ENCODE measurements around the gene ITIH3. TPM values are rescaled to one million over a fixed set of nuclear protein-coding genes. Genes with fewer than 3 reads are reported as not detected.
A peak's percentile ranks its signal among the peaks of the same experiment; 100 is the strongest.

ITIH3 gene
- total RNA-seq, 1 experiment from 2014 or later = not detected

DNA sequence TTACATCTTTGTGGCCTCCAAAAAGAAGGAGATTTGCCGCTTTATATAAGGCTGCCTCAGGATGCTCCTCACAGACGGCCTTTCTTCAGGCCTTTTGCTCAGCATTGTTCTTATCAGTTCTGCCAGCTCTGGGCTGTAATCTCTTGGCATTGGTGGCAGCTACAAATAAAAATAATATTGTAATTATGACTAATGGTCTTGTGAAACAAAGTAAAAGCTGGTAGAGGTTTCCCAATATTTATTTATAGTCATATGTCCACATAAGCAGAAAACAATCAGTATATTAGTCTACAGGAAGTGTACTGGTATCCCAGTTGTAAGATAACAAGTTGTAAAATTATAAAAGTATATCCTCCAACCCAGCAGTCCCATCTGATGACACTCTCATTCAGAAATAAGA, 31.1 kb upstream of the ITIH3 start:
- no peaks in the 10 kb centered on the region for H3K27me3 Mint-ChIP-seq (ENCODE audit: insufficient read depth, unreplicated experiment)
- intact Hi-C loops (cut with micrococcal nuclease) = no loop called here
- H3K4me1 Mint-ChIP-seq (ENCODE audit: insufficient read depth, unreplicated experiment) = no peaks in the 10 kb centered on the region
- DNase-seq (ENCODE audit: unreplicated experiment) = peak; percentile 65
- peaks cover 90% of the 10 kb centered on the region for H3K36me3 Mint-ChIP-seq (ENCODE audit: insufficient read depth, unreplicated experiment)
- CTCF ChIA-PET = interaction anchor here (0.5 to 1.4 kb wide), 4 partner anchors 22 to 222 kb away, joined by 3 to 6 read pairs (median 4); no protein-coding TSS in a partner anchor
- TF ChIP-seq, protein P1, sequence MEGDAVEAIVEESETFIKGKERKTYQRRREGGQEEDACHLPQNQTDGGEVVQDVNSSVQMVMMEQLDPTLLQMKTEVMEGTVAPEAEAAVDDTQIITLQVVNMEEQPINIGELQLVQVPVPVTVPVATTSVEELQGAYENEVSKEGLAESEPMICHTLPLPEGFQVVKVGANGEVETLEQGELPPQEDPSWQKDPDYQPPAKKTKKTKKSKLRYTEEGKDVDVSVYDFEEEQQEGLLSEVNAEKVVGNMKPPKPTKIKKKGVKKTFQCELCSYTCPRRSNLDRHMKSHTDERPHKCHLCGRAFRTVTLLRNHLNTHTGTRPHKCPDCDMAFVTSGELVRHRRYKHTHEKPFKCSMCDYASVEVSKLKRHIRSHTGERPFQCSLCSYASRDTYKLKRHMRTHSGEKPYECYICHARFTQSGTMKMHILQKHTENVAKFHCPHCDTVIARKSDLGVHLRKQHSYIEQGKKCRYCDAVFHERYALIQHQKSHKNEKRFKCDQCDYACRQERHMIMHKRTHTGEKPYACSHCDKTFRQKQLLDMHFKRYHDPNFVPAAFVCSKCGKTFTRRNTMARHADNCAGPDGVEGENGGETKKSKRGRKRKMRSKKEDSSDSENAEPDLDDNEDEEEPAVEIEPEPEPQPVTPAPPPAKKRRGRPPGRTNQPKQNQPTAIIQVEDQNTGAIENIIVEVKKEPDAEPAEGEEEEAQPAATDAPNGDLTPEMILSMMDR (IDR thresholded peaks at IDR 0.05; ENCODE audit: unreplicated experiment) = no peak
- H3K4me3 Mint-ChIP-seq (ENCODE audit: unreplicated experiment) = no peak overlapping the region
- no TSS peak for BruUV-seq (replicated peaks)
- POLR2A ChIA-PET = interaction anchor here (0.9 to 1.9 kb wide), 4 partner anchors 11 to 367 kb away, joined by 3 to 7 read pairs (median 3); partner anchors contain the start of genes GLT8D1 and SPCS1
- no peaks in the 10 kb centered on the region for H3K9me3 Mint-ChIP-seq (ENCODE audit: unreplicated experiment)
- H3K27ac Mint-ChIP-seq (ENCODE audit: low read depth, unreplicated experiment) = no peak overlapping the region

DNA sequence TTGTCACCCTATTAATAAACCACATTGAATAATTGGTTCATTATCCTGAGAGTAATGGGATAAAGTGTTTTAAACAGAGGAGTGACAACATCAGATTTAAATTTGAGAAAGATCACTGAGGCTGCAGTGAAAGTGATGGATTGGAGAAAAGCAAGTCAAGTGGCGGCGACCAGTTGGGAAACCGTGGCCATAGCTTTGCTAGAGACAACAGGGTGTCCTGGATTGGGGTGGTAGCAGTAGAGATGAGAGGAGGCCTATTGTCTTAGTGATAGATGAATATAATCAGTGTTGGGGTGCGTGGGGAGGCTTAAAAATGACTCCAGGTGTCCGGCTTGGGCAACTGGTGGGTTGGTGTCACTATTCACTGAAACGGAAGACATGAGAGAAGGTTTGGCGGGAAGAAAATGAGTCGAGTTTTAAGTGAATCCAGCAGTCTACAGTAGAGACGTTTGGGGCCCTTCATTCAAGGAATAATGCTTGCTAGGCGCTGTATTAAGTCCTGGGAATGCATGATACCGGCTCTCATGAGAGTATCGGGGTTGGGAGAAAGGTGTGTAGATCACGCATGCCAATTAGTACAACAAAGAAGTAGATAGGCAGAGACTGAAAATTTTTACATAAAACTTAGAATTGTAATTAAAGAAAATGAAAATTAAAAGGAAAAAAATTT, 24.7 kb upstream of the ITIH3 start:
- Mint-ChIP-seq H3K27me3 (ENCODE audit: insufficient read depth, unreplicated experiment) (no peaks in the 10 kb centered on the region), H3K4me3 (ENCODE audit: unreplicated experiment) (peak overlapping the region; percentile 77), H3K27ac (ENCODE audit: low read depth, unreplicated experiment) (peak overlapping the region; percentile 80), H3K4me1 (ENCODE audit: insufficient read depth, unreplicated experiment) (peaks cover 20% of the 10 kb centered on the region), H3K9me3 (ENCODE audit: unreplicated experiment) (no peaks in the 10 kb centered on the region), H3K36me3 (ENCODE audit: insufficient read depth, unreplicated experiment) (peaks cover 44% of the 10 kb centered on the region)
- DNase-seq (ENCODE audit: unreplicated experiment) = peak; percentile 14
- TSS peak; percentile 48 for BruUV-seq (replicated peaks)
- intact Hi-C loops (cut with micrococcal nuclease) = no loop called here
- TF ChIP-seq, protein P1 (IDR thresholded peaks at IDR 0.05; ENCODE audit: unreplicated experiment) = no peak
- ChIA-PET POLR2A (interaction anchor here (0.7 to 2.0 kb wide), 10 partner anchors 10 to 486 kb away, joined by 3 to 10 read pairs (median 5); partner anchors contain the start of genes GLT8D1 and SPCS1), CTCF (interaction anchor here (0.6 to 1.7 kb wide), 3 partner anchors 16 to 344 kb away, joined by 3 to 5 read pairs (median 4); no protein-coding TSS in a partner anchor)

DNA sequence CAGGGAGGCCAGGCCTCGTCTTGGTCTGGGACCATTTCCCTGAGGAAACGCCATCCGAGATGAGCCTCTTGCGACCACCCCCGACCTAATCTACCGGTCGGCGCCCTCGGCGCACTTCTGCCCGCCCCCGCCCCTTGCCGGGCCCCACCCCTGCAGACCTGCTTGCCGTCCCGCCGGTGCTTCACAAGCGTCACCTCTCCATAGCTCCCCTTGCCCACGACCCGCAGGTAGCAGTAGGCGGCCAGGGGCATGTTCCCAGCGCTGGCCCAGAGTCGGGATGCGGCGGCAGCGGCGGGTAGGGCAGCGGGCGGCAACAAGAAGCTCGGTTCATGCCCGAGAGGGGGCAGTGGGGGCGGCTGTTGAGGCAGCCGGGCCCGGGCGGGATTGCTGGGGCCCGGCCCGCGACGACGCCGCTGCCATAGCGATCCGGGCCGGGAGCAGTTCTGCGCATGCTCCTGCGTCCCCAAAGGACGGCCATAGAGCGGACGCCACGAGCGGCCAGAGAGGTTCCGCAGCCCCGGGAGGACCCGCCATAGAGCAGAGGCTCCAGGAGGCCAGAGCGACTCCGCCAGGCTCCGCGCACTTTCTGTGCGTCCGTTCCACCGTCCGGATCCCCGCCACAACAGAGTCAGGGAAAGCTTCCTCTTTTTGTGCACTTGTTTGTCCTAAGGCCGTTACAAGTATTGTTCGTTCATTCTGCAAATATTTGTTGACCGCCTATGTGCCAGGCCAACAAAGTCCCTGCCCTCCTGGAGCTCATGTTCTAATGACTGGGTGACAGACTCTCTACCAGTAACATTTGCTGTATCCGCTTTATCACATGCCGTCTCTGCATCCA, 23.9 kb upstream of the ITIH3 start, which contains the start of gene NEK4:
Gene NEK4, minus strand, starts transcription at position 445 of the 838 bp plus-strand sequence. Its CDS starts 194 bp downstream, at position 251.
- Mint-ChIP-seq H3K27me3 (ENCODE audit: insufficient read depth, unreplicated experiment) (no peaks in the 10 kb centered on the region), H3K9me3 (ENCODE audit: unreplicated experiment) (no peaks in the 10 kb centered on the region), H3K27ac (ENCODE audit: low read depth, unreplicated experiment) (peak within 1 kb of the TSS; percentile 80), H3K36me3 (ENCODE audit: insufficient read depth, unreplicated experiment) (peaks cover 36% of the 10 kb centered on the region), H3K4me3 (ENCODE audit: unreplicated experiment) (peak within 1 kb of the TSS; percentile 77), H3K4me1 (ENCODE audit: insufficient read depth, unreplicated experiment) (peaks cover 20% of the 10 kb centered on the region)
- intact Hi-C loops (cut with micrococcal nuclease) = no loop called here
- CTCF ChIA-PET = interaction anchor here (0.6 kb wide), 1 partner anchor 344 kb away, joined by 3 read pairs; no protein-coding TSS in a partner anchor
- TF ChIP-seq, protein P1 (IDR thresholded peaks at IDR 0.05; ENCODE audit: unreplicated experiment) = no peak
- no TSS peak for BruUV-seq (replicated peaks)
- POLR2A ChIA-PET = interaction anchor here (0.6 to 1.9 kb wide), 16 partner anchors 9 to 485 kb away, joined by 3 to 9 read pairs (median 4); partner anchors contain the start of genes GLT8D1, SFMBT1, SPCS1 and STIMATE
- DNase-seq (ENCODE audit: unreplicated experiment) = peak; percentile 92

DNA sequence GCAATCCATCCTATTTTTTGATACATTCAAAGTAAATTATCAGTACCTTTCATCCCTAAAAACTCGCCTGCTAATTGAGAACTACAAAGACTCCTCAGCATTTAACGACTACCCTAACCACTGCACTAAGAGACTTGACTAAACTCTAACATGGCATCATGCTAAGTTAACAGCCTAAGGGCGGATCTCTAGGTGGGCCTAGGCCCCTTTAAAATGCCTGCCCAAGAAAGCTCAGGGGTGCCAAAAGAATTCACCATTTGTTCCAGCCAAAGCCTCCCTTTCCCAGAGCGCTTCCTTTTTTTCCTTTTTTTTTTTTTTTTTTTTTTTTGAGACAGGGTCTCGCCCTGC, 23.3 kb upstream of the ITIH3 start:
- Mint-ChIP-seq H3K27ac (ENCODE audit: low read depth, unreplicated experiment) (peak overlapping the region; percentile 80), H3K9me3 (ENCODE audit: unreplicated experiment) (no peaks in the 10 kb centered on the region), H3K27me3 (ENCODE audit: insufficient read depth, unreplicated experiment) (no peaks in the 10 kb centered on the region), H3K36me3 (ENCODE audit: insufficient read depth, unreplicated experiment) (peaks cover 31% of the 10 kb centered on the region), H3K4me1 (ENCODE audit: insufficient read depth, unreplicated experiment) (peaks cover 22% of the 10 kb centered on the region), H3K4me3 (ENCODE audit: unreplicated experiment) (peak overlapping the region; percentile 77)
- CTCF ChIA-PET = no interaction called here
- POLR2A ChIA-PET = interaction anchor here (0.6 to 1.9 kb wide), 11 partner anchors 13 to 972 kb away, joined by 3 to 9 read pairs (median 4); partner anchors contain the start of genes GLT8D1, SFMBT1, SPCS1 and STIMATE
- TF ChIP-seq, protein P1 (IDR thresholded peaks at IDR 0.05; ENCODE audit: unreplicated experiment) = no peak
- DNase-seq (ENCODE audit: unreplicated experiment) = no peak
- TSS peak; percentile 86 for BruUV-seq (replicated peaks)
- intact Hi-C loops (cut with micrococcal nuclease) = no loop called here

All from MCF 10A (cell line).